Activated CD4-positive, alpha-beta T cell treated with anti-CD3 and anti-CD28 coated beads, Interleukin-2, amount 10 ng/mL, durations not matched to agents 7 days and 5 days (primary cell): ENCODE results near the gene TRAPPC3L. TPM values are rescaled to one million over a fixed set of nuclear protein-coding genes. Genes with fewer than 3 reads are reported as not detected.

Experiments
- CTCF ChIA-PET: fragments of 350-600 bp; sonication (Branson Sonifier 250); formaldehyde crosslinking; loops from one replicate; lab custom pipeline; 2021; ENCODE audit warnings: antibody characterized with exemption; lab: Charles Lee
- POLR2A ChIA-PET: fragments of 350-600 bp; sonication (Branson Sonifier 250); formaldehyde crosslinking; loops from one replicate; lab custom pipeline; 2021; ENCODE audit warnings: antibody characterized with exemption; lab: Charles Lee
- DNase-seq: peaks from one replicate; pipeline ENCODE4 v3.0.0-alpha.2; 2020
- H3K27ac Mint-ChIP-seq: one replicate; pipeline ENCODE4 v1.8.0; 2021; ENCODE audit warnings: mild to moderate bottlenecking, moderate library complexity, mixed read lengths
- H3K27me3 Mint-ChIP-seq: one replicate; pipeline ENCODE4 v1.8.0; 2021; ENCODE audit warnings: mixed read lengths
- H3K36me3 Mint-ChIP-seq: one replicate; pipeline ENCODE4 v1.8.0; 2021; ENCODE audit warnings: low read depth, mixed read lengths
- H3K4me1 Mint-ChIP-seq: one replicate; pipeline ENCODE4 v1.8.0; 2021; ENCODE audit warnings: mixed read lengths
- H3K4me3 Mint-ChIP-seq: one replicate; pipeline ENCODE4 v1.8.0; 2021; ENCODE audit warnings: mild to moderate bottlenecking, moderate library complexity, mixed read lengths
- H3K9me3 Mint-ChIP-seq: one replicate; pipeline ENCODE4 v1.8.0; 2021; ENCODE audit warnings: mixed read lengths
- total RNA-seq, 2 experiments: library from RNA; stranded (reverse); gene quantifications; one replicate each; pipeline ENCODE4 v1.2.3, GENCODE V29; 2021

Gene TRAPPC3L
- total RNA-seq, 2 experiments from 2014 or later: not detected

GRCh38 chr6:116528133-116528532, 17.4 kb downstream of the TRAPPC3L start:
- Mint-ChIP-seq H3K4me1 (no peaks in the 10 kb centered on the region), H3K27ac (no peak overlapping the region), H3K4me3 (no peak overlapping the region), H3K27me3 (peaks cover 25% of the 10 kb centered on the region), H3K36me3 (no peaks in the 10 kb centered on the region), H3K9me3 (no peaks in the 10 kb centered on the region)
- POLR2A ChIA-PET: no interaction called here
- no peak for DNase-seq
- CTCF ChIA-PET: no interaction called here

DNA sequence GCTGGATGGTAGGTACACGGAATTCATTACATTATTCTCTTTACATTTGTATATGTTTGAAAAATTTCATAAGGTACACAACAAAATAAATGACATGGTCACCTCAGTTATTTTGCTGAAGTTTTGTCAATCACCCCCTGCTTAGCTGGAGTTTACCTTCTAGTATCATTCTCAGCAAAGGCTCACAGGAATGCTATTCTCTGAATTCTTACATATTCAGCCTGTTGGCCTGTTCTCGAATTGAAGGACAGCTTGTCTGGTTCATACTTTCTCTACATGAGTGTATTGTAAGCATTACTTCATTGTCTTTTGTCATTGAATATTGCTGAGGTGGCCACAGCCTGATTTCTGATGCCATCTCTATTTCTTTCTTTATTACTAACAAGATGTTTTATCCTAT, 21.2 kb downstream of the TRAPPC3L start:
- CTCF ChIA-PET: no interaction called here
- no peak overlapping the region for H3K4me3 Mint-ChIP-seq
- H3K27ac Mint-ChIP-seq: no peak overlapping the region
- H3K27me3 Mint-ChIP-seq: peaks cover 16% of the 10 kb centered on the region
- H3K36me3 Mint-ChIP-seq: no peaks in the 10 kb centered on the region
- no peak for DNase-seq
- no peaks in the 10 kb centered on the region for H3K9me3 Mint-ChIP-seq
- no peaks in the 10 kb centered on the region for H3K4me1 Mint-ChIP-seq
- POLR2A ChIA-PET: no interaction called here

- Mint-ChIP-seq H3K36me3 (no peaks in the 10 kb centered on the region), H3K4me3 (no peak overlapping the region), H3K27me3 (peaks cover 14% of the 10 kb centered on the region), H3K9me3 (no peaks in the 10 kb centered on the region), H3K4me1 (no peaks in the 10 kb centered on the region), H3K27ac (no peak overlapping the region)
- ChIA-PET POLR2A (no interaction called here), CTCF (no interaction called here)
- DNase-seq: no peak
Observed at GRCh38 chr6:116522896-116523295, 22.6 kb downstream of the TRAPPC3L start.

DNA sequence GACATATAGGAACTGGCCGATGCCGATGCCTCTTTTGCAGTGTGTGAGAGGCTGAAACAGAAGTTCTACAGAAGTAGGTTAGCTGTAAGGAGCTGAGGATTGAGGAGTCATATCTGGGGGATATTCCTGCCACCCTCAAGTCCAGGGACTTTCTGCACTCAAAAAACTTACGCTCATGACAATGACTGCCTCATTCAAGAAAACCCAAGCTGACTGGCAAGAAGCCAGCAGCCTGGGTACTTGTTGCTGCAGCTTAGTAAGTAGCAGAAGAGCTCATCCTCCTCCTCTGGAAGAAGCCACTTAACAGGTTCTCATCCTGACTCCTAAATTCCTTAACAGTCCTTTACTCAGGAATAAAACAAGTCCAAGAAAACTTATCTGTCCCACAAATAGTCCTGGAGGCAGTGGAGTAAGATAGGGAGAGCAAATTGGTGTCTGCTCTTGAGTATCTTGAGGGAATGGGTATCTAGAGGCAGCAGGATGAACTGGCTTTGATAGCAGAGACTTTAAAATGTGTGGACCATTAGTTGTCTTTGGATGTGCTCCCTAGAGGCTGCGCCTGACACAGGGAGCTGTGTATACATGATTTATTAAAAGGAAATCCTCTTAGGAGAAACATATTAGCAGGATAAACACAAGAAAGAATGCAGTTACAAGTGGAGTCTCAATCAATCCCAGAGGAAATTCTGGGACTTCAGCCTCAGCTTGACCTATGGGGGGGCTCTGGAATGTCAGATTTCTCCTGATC, 26.7 kb downstream of the TRAPPC3L start:
- Mint-ChIP-seq H3K4me3 (no peak overlapping the region), H3K9me3 (no peaks in the 10 kb centered on the region), H3K4me1 (no peaks in the 10 kb centered on the region), H3K27me3 (peaks cover 14% of the 10 kb centered on the region), H3K36me3 (no peaks in the 10 kb centered on the region), H3K27ac (no peak overlapping the region)
- CTCF ChIA-PET: no interaction called here
- no peak for DNase-seq
- POLR2A ChIA-PET: no interaction called here

- POLR2A ChIA-PET: no interaction called here
- no peak overlapping the region for H3K4me3 Mint-ChIP-seq
- no peaks in the 10 kb centered on the region for H3K9me3 Mint-ChIP-seq
- no peak for DNase-seq
- no peaks in the 10 kb centered on the region for H3K36me3 Mint-ChIP-seq
- CTCF ChIA-PET: interaction anchor here (0.8 to 0.9 kb wide), 2 partner anchors 41 to 210 kb away, joined by 3 to 4 read pairs; no protein-coding TSS in a partner anchor
- H3K4me1 Mint-ChIP-seq: no peaks in the 10 kb centered on the region
- H3K27ac Mint-ChIP-seq: no peak overlapping the region
- H3K27me3 Mint-ChIP-seq: peaks cover 16% of the 10 kb centered on the region
Observed at GRCh38 chr6:116515141-116515540, 30.3 kb downstream of the TRAPPC3L start.

GRCh38 chr6:116514111-116514510, 31.4 kb downstream of the TRAPPC3L start:
- DNase-seq: no peak
- CTCF ChIA-PET: interaction anchor here (0.8 to 1.0 kb wide), 2 partner anchors 11 to 13 kb away, joined by 3 read pairs; no protein-coding TSS in a partner anchor
- no peaks in the 10 kb centered on the region for H3K36me3 Mint-ChIP-seq
- H3K27me3 Mint-ChIP-seq: peaks cover 12% of the 10 kb centered on the region
- no peak overlapping the region for H3K4me3 Mint-ChIP-seq
- POLR2A ChIA-PET: no interaction called here
- H3K9me3 Mint-ChIP-seq: no peaks in the 10 kb centered on the region
- no peaks in the 10 kb centered on the region for H3K4me1 Mint-ChIP-seq
- no peak overlapping the region for H3K27ac Mint-ChIP-seq

- POLR2A ChIA-PET: no interaction called here
- no peaks in the 10 kb centered on the region for H3K36me3 Mint-ChIP-seq
- no peaks in the 10 kb centered on the region for H3K4me1 Mint-ChIP-seq
- CTCF ChIA-PET: interaction anchor here (0.7 to 1.0 kb wide), 3 partner anchors 12 to 58 kb away, joined by 3 read pairs; partner anchors contain the start of gene RWDD1
- DNase-seq: no peak
- no peak overlapping the region for H3K4me3 Mint-ChIP-seq
- no peak overlapping the region for H3K27ac Mint-ChIP-seq
- peaks cover 4% of the 10 kb centered on the region for H3K9me3 Mint-ChIP-seq
- peaks cover 11% of the 10 kb centered on the region for H3K27me3 Mint-ChIP-seq
Observed at GRCh38 chr6:116513224-116513875, 32.1 kb downstream of the TRAPPC3L start.

- Mint-ChIP-seq H3K36me3 (no peaks in the 10 kb centered on the region), H3K4me3 (no peak overlapping the region), H3K27me3 (peaks cover 10% of the 10 kb centered on the region), H3K4me1 (no peaks in the 10 kb centered on the region), H3K9me3 (peaks cover 5% of the 10 kb centered on the region), H3K27ac (no peak overlapping the region)
- CTCF ChIA-PET: interaction anchor here (0.7 to 0.9 kb wide), 2 partner anchors 59 to 312 kb away, joined by 3 read pairs; partner anchors contain the start of gene RWDD1
- no peak for DNase-seq
- POLR2A ChIA-PET: no interaction called here
Observed at GRCh38 chr6:116512734-116513133, 32.8 kb downstream of the TRAPPC3L start.

DNA sequence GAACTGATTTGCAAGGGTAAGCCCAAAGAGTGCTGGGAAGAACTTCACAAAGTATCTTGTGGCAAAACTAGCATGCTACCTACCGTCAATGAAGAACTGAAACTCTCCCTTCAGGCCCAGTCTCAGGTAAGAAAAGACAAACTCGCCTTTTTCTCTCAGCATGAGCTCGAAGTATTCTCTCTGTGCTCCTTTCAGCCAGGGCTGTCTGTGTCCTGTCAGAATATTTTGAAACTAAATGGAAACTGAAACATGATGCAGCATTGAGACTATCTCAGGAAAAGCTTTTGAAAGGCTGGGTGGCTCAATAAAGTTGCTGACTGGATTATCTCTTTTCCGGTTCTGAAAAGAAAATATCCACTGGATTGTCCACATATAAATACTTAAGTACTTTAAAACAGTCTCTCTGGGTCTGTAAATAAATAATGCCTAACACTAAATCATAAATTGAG, 33.3 kb downstream of the TRAPPC3L start:
- Mint-ChIP-seq H3K27ac (no peak overlapping the region), H3K27me3 (peaks cover 10% of the 10 kb centered on the region), H3K4me1 (no peaks in the 10 kb centered on the region), H3K9me3 (peaks cover 5% of the 10 kb centered on the region), H3K4me3 (no peak overlapping the region), H3K36me3 (no peaks in the 10 kb centered on the region)
- ChIA-PET CTCF (interaction anchor here (0.9 kb wide), 1 partner anchor 312 kb away, joined by 3 read pairs; no protein-coding TSS in a partner anchor), POLR2A (no interaction called here)
- no peak for DNase-seq

DNA sequence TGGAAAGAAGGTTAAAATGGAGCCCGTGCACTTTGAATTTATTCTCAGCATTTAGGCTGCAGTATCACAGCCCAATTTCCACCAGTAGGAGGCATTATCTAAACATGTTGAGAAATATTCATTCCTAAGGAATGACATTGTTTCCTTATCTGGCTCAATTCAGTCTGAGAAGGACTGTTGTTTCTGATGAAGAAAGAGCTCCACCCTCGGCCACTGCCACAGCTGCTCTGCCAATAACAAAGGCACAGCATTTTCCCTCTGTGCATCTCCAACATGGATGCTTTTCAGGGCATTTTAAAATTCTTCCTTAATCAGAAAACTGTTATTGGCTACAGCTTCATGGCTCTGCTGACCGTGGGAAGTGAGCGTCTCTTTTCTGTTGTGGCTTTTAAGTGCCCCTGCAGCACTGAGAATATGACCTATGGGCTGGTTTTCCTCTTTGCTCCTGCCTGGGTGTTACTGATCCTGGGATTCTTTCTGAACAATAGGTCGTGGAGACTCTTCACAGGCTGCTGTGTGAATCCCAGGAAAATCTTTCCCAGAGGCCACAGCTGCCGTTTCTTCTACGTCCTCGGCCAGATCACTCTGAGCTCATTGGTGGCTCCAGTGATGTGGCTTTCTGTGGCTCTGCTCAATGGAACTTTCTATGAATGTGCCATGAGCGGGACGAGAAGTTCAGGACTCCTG, 33.9 kb downstream of the TRAPPC3L start, which contains the start of gene CALHM5:
Gene CALHM5, plus strand, starts transcription at position 216 of the 687 bp plus-strand sequence. Its CDS starts 58 bp downstream, at position 274.
- Mint-ChIP-seq H3K27me3 (peaks cover 10% of the 10 kb centered on the region), H3K9me3 (peaks cover 5% of the 10 kb centered on the region), H3K36me3 (no peaks in the 10 kb centered on the region), H3K4me1 (no peaks in the 10 kb centered on the region), H3K4me3 (no peak within 1 kb of the TSS), H3K27ac (no peak within 1 kb of the TSS)
- CTCF ChIA-PET: interaction anchor here (0.9 kb wide), 1 partner anchor 313 kb away, joined by 3 read pairs; no protein-coding TSS in a partner anchor
- no peak for DNase-seq
- POLR2A ChIA-PET: no interaction called here

DNA sequence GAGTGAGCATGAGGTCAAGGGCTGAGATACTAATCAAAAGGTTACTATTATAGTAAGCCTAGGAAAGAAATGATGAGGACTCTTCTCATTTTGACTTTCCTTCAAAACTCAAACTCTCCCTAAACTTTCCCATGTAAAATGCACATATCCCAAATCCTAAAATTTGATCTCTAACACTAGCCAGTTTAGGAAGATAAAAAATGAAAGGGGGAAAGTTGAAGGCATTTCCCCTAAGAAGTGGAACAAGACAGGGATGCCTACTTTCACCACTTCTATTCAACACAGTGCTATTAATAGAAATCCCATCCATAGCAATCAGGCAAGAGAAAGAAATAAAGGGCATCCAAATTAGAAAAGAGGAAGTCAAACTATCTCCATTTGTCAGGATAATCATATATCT, 37.0 kb downstream of the TRAPPC3L start:
- peaks cover 22% of the 10 kb centered on the region for H3K27me3 Mint-ChIP-seq
- no peak for DNase-seq
- no peaks in the 10 kb centered on the region for H3K4me1 Mint-ChIP-seq
- H3K4me3 Mint-ChIP-seq: no peak overlapping the region
- no peak overlapping the region for H3K27ac Mint-ChIP-seq
- peaks cover 5% of the 10 kb centered on the region for H3K9me3 Mint-ChIP-seq
- CTCF ChIA-PET: no interaction called here
- H3K36me3 Mint-ChIP-seq: no peaks in the 10 kb centered on the region
- POLR2A ChIA-PET: no interaction called here

GRCh38 chr6:116507324-116507723, 38.2 kb downstream of the TRAPPC3L start:
- Mint-ChIP-seq H3K4me1 (no peaks in the 10 kb centered on the region), H3K36me3 (no peaks in the 10 kb centered on the region), H3K4me3 (no peak overlapping the region), H3K27me3 (peaks cover 29% of the 10 kb centered on the region), H3K9me3 (peaks cover 9% of the 10 kb centered on the region), H3K27ac (no peak overlapping the region)
- ChIA-PET POLR2A (no interaction called here), CTCF (no interaction called here)
- DNase-seq: no peak
